Measurements from ENCODE around the gene NRF1.

GRCh38 chr7:129729511-129729910 is 118.0 kb downstream of the NRF1 start:
- no peak for TF ChIP-seq CTCF (IDR thresholded peaks at IDR 0.05; ENCODE audit: low read depth, low read length)
- no peak for TF ChIP-seq POLR2A (IDR thresholded peaks at IDR 0.05; ENCODE audit: extremely low read depth, insufficient read length)
- TF ChIP-seq MYC (IDR thresholded peaks at IDR 0.05; ENCODE audit: low read depth, low read length) = no peak
